GM18502 (cell line): Measurements from ENCODE around the gene CUL7.
A peak's percentile ranks its signal among the peaks of the same experiment; 100 is the strongest.
"Not testable (repeated sequence)": the region's sequence is repeated elsewhere in the genome, so short reads cannot be mapped to it uniquely, and the experiment has no call there.

ENCODE experiments used
- ATAC-seq: cut with Tn5 transposase; IDR thresholded peaks from one replicate; pipeline ENCODE4 v1.9.1; 2021; ENCODE audit warnings: mild to moderate bottlenecking; ENCODE audit not compliant: unreplicated experiment, poor library complexity

CUL7 gene

GRCh38 chr6:43020052-43020705 lies 33.5 kb downstream of the CUL7 start:
- ATAC-seq, result no peak

- ATAC-seq, result no peak
These were observed 34.5 kb downstream of the CUL7 start for GRCh38 chr6:43019152-43019551.

GRCh38 chr6:43016943-43017334 lies 36.7 kb downstream of the CUL7 start:
- ATAC-seq, result no peak

GRCh38 chr6:43016176-43016942 lies 37.3 kb downstream of the CUL7 start:
- no peak for ATAC-seq

GRCh38 chr6:43014434-43014909 lies 39.2 kb downstream of the CUL7 start:
- no peak for ATAC-seq

- peak; percentile 90 for ATAC-seq
These were observed 39.7 kb downstream of the CUL7 start, which contains the start of the genes KLHDC3 and MEA1 for GRCh38 chr6:43013843-43014433. TSS of gene KLHDC3 (plus strand) at chr6:43014249. CDS start at chr6:43017193, 2,944 bp downstream. TSS of gene MEA1 (minus strand) at chr6:43013946. CDS start at chr6:43013813, 133 bp downstream.

- no peak for ATAC-seq
These were observed 40.4 kb downstream of the CUL7 start for GRCh38 chr6:43013097-43013842.

- no peak for ATAC-seq
These were observed 41.3 kb downstream of the CUL7 start for GRCh38 chr6:43012364-43012763.

- no peak for ATAC-seq
These were observed 42.4 kb downstream of the CUL7 start for GRCh38 chr6:43011207-43011606.

- no peak for ATAC-seq
These were observed 44.5 kb downstream of the CUL7 start for GRCh38 chr6:43009124-43009523.

- no peak for ATAC-seq
These were observed 46.5 kb downstream of the CUL7 start for GRCh38 chr6:43007126-43007525.

GRCh38 chr6:43006251-43006650 lies 47.4 kb downstream of the CUL7 start:
- no peak for ATAC-seq

- no peak for ATAC-seq
These were observed 47.8 kb downstream of the CUL7 start for GRCh38 chr6:43005844-43006243.

GRCh38 chr6:43001843-43002242 lies 51.8 kb downstream of the CUL7 start:
- no peak for ATAC-seq

- not testable (repeated sequence) for ATAC-seq
These were observed 55.4 kb downstream of the CUL7 start for GRCh38 chr6:42998205-42998604.

- ATAC-seq, result no peak
These were observed 57.1 kb downstream of the CUL7 start for GRCh38 chr6:42996513-42996912.

GRCh38 chr6:42993445-42993844 lies 60.2 kb downstream of the CUL7 start:
- ATAC-seq, result no peak

GRCh38 chr6:42989923-42990322 lies 63.7 kb downstream of the CUL7 start:
- no peak for ATAC-seq

GRCh38 chr6:42988486-42989020 lies 65.1 kb downstream of the CUL7 start:
- no peak for ATAC-seq
